Liver (tissue), 3 donors: ENCODE measurements around the gene CARS1.

Source experiments
- CTCF ChIP-seq: fragments of 150-350 bp; IDR thresholded peaks from 2 replicates; pipeline ENCODE4 v1.5.1; 2017; ENCODE audit warnings: improper control_type of control experiment, low read depth, low read length; ENCODE audit not compliant: missing input control
- GABPA ChIP-seq, 2 donors: IDR thresholded peaks in 1 of 2; conservative IDR thresholded peaks in 1 of 2; 2 replicates each; pipeline ENCODE4 v1.6.1; 2016; ENCODE audit warnings: antibody characterized with exemption in 2 of 2, mild to moderate bottlenecking in 1 of 2, moderate library complexity in 1 of 2
- HNF4G ChIP-seq: IDR thresholded peaks from 2 replicates; pipeline ENCODE4 v1.6.1; 2016; ENCODE audit warnings: antibody characterized with exemption
- donor health status: healthy.
- donor health status: healthy.

GRCh38 chr11:3099178-3099577 lies 42.0 kb upstream of the CARS1 start:
- TF ChIP-seq CTCF (no peak), HNF4G (no peak), GABPA (IDR thresholded peaks at IDR 0.05 in 1 of 2, conservative IDR thresholded peaks at IDR 0.05 in 1 of 2) (no peak)
